Central memory CD8-positive, alpha-beta T cell (primary cell): ENCODE measurements around the gene SP2.

ENCODE experiments used
- ATAC-seq: fragments of 150-1000 bp; cut with Tn5 transposase; replicated peaks from 2 replicates; pipeline ENCODE4 v1.10.0; 2022; ENCODE audit warnings: mild to moderate bottlenecking, moderate FRiP score, moderate number of reproducible peaks; ENCODE audit not compliant: poor library complexity, severe bottlenecking; ENCODE audit errors: extremely low read depth
- DNase-seq, 2 donors: peaks; one replicate each; pipeline ENCODE4 v3.0.0; 2021; ENCODE audit warnings: low spot score in 2 of 2
- H3K27ac Mint-ChIP-seq: one replicate; pipeline ENCODE4 v1.8.0; 2022; ENCODE audit warnings: low read depth, mild to moderate bottlenecking, moderate library complexity, mixed read lengths
- H3K27me3 Mint-ChIP-seq: one replicate; pipeline ENCODE4 v1.8.0; 2022; ENCODE audit warnings: mixed read lengths
- H3K36me3 Mint-ChIP-seq: one replicate; pipeline ENCODE4 v1.8.0; 2022; ENCODE audit warnings: mild to moderate bottlenecking, moderate library complexity, mixed read lengths; ENCODE audit not compliant: insufficient read depth
- H3K4me1 Mint-ChIP-seq: one replicate; pipeline ENCODE4 v1.8.0; 2022; ENCODE audit warnings: mixed read lengths
- H3K4me3 Mint-ChIP-seq: one replicate; pipeline ENCODE4 v1.8.0; 2022; ENCODE audit warnings: mild to moderate bottlenecking, moderate library complexity, mixed read lengths
- H3K9me3 Mint-ChIP-seq: one replicate; pipeline ENCODE4 v1.8.0; 2022; ENCODE audit warnings: mixed read lengths

The SP2 gene

DNA sequence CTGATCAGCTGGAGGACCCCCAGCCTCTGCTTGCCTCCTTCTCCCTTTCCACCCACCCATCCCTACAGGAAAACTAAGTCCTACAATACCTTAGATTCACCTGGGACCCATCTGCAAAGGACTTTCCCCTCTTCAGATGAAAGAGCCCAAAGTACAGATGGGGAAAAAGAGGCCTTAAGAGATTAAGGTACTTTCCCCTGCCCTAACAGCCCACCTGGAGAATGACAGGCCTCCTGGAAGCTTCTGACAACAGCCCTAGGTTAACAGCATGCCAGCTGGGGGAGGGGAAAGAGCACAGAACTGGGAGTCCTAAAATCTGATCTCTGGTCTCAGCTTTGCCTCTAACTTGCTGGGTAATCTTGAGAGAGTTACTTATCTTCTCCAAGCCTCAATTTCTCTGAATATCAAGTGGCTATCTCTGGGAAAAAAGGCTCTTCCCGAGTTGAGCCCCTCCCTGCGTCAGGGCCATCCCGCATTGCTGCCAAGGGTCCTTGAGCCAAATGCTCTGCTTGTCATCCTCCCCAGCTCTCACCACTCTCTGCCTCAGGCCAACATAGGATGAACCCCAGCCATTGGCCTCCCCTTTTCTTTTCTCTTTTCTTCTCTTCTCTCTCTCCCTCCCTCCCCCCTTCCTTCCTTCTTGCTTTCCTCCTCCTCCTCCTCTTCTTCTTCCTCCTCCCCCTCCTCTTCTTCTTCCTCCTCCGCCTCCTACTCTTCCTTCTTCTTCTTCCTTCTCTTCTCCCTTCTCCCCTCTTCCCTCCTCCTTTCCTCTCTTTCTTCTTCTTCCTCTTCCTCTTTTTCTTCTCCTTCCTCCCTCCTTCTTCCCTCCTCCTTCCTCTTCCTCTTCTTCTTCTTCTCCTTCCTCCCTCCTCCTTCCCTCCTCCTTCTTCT, 22.6 kb upstream of the SP2 start:
- H3K36me3 Mint-ChIP-seq: no peaks in the 10 kb centered on the region
- H3K27ac Mint-ChIP-seq: no peak overlapping the region
- no peak overlapping the region for H3K4me3 Mint-ChIP-seq
- no peak for DNase-seq
- H3K9me3 Mint-ChIP-seq: no peaks in the 10 kb centered on the region
- ATAC-seq: no peak
- no peaks in the 10 kb centered on the region for H3K4me1 Mint-ChIP-seq
- H3K27me3 Mint-ChIP-seq: peaks cover 91% of the 10 kb centered on the region

- DNase-seq (no peak), ATAC-seq (no peak)
- H3K4me1 Mint-ChIP-seq: no peaks in the 10 kb centered on the region
- no peak overlapping the region for H3K27ac Mint-ChIP-seq
- H3K9me3 Mint-ChIP-seq: no peaks in the 10 kb centered on the region
- peaks cover 83% of the 10 kb centered on the region for H3K27me3 Mint-ChIP-seq
- no peaks in the 10 kb centered on the region for H3K36me3 Mint-ChIP-seq
- no peak overlapping the region for H3K4me3 Mint-ChIP-seq
Measured at GRCh38 chr17:47875011-47875985, 20.7 kb upstream of the SP2 start.

DNA sequence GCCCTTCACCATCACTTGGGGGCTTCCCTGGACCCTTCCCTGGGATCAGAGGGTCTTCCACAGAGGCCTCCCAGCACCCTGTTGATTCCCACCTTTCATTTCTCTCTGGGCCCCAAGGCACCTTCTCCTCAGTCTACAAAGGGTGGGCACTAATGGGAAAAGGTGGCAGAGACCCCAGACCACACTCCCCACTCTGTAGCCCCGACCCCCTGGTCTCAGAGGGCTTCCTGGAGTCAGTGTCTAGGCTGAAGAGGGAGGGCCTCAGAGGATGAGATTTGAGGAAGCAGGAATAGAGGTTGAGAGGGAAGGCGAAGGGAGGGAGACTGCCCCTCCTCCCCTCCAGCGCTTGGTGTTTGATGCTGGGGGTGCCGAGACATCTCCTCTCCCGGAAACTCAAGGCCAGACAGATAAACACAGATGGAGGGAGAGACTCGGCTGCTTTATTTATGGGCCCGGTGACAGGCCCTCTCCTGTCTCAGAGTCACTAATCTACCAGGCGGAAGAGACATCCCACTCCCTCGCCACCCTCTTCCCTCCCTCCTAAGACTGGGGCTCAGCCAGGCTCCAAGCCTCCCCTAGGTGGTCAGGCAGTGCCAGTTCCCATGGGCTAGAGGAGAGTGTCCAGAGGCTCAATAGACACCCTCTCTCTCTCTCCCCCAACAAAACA, 18.5 kb upstream of the SP2 start:
- no peaks in the 10 kb centered on the region for H3K9me3 Mint-ChIP-seq
- H3K4me1 Mint-ChIP-seq: no peaks in the 10 kb centered on the region
- H3K27ac Mint-ChIP-seq: no peak overlapping the region
- no peaks in the 10 kb centered on the region for H3K36me3 Mint-ChIP-seq
- ATAC-seq (no peak), DNase-seq (no peak)
- peaks cover 61% of the 10 kb centered on the region for H3K27me3 Mint-ChIP-seq
- H3K4me3 Mint-ChIP-seq: no peak overlapping the region

- H3K9me3 Mint-ChIP-seq: no peaks in the 10 kb centered on the region
- H3K27ac Mint-ChIP-seq: no peak overlapping the region
- H3K27me3 Mint-ChIP-seq: peaks cover 59% of the 10 kb centered on the region
- DNase-seq (no peak), ATAC-seq (no peak)
- peaks cover 3% of the 10 kb centered on the region for H3K4me1 Mint-ChIP-seq
- no peaks in the 10 kb centered on the region for H3K36me3 Mint-ChIP-seq
- H3K4me3 Mint-ChIP-seq: no peak overlapping the region
Measured at GRCh38 chr17:47878203-47879027, 17.6 kb upstream of the SP2 start.

- DNase-seq (no peak), ATAC-seq (no peak)
- Mint-ChIP-seq H3K9me3 (no peaks in the 10 kb centered on the region), H3K27ac (no peak overlapping the region), H3K4me1 (peaks cover 5% of the 10 kb centered on the region), H3K27me3 (peaks cover 59% of the 10 kb centered on the region), H3K36me3 (no peaks in the 10 kb centered on the region), H3K4me3 (no peak overlapping the region)
Measured at GRCh38 chr17:47879028-47879585, 16.9 kb upstream of the SP2 start.

DNA sequence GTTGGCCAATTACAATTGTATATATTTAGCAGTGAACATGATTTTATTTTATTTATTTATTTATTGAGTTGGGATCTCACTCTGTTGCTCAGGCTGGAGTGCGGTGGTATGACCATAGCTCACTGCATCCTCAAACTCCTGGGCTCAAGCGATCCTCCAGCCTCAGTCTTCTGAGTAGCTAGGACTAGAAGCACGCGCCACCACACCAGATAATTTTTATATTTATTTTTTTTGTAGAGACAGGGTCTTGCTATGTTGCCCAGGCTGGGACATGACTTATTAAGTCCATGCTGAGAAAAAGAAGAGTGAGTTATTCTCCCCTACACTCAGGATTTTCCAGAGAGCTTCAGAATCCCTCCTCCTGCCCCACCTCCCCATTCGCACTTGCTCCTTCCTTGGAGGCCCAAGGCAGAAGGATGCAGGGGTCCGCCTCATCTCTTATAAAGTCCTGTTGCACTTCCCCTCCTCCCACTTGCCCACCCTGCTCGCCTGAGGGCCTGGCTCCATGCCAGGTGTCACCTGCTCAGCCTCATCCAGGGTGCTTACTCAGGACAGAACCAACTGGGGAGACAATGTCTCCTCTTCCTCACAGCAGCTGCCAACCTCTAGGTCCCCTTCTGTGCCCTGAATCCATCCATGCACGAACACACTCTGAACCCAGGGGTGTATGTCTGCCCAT, 16.1 kb upstream of the SP2 start:
- DNase-seq (no peak), ATAC-seq (no peak)
- Mint-ChIP-seq H3K4me3 (no peak overlapping the region), H3K4me1 (peaks cover 5% of the 10 kb centered on the region), H3K27ac (no peak overlapping the region), H3K36me3 (no peaks in the 10 kb centered on the region), H3K27me3 (peaks cover 54% of the 10 kb centered on the region), H3K9me3 (no peaks in the 10 kb centered on the region)

DNA sequence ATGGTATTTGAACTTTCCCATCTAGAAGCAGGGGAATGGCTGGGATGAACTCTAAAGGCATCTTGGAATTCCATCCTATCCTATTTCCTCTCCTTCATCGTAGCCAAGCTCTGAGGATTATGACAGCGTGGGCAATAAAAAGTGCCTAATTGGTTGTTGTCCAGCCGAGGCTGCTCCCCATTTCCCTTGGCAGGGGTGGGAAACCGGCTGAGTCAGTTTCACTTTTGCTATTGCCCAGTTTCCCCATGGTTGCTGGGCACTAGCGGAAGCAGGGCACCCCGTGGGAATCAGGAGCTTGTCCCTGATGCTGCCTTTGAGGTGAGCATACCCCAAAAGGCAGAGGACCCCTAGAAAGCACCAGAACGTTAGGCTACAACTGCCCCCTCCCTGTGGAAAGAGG, 13.8 kb upstream of the SP2 start:
- Mint-ChIP-seq H3K4me3 (no peak overlapping the region), H3K4me1 (peaks cover 5% of the 10 kb centered on the region), H3K27me3 (peaks cover 39% of the 10 kb centered on the region), H3K27ac (no peak overlapping the region), H3K9me3 (no peaks in the 10 kb centered on the region), H3K36me3 (peaks cover 2% of the 10 kb centered on the region)
- ATAC-seq: no peak
- no peak for DNase-seq

GRCh38 chr17:47882695-47883588, 13.1 kb upstream of the SP2 start:
- peaks cover 32% of the 10 kb centered on the region for H3K27me3 Mint-ChIP-seq
- no peak overlapping the region for H3K4me3 Mint-ChIP-seq
- H3K27ac Mint-ChIP-seq: no peak overlapping the region
- no peak for ATAC-seq
- peaks cover 2% of the 10 kb centered on the region for H3K36me3 Mint-ChIP-seq
- no peak for DNase-seq
- H3K4me1 Mint-ChIP-seq: peaks cover 5% of the 10 kb centered on the region
- no peaks in the 10 kb centered on the region for H3K9me3 Mint-ChIP-seq

GRCh38 chr17:47883589-47884426, 12.2 kb upstream of the SP2 start:
- H3K9me3 Mint-ChIP-seq: no peaks in the 10 kb centered on the region
- no peak overlapping the region for H3K27ac Mint-ChIP-seq
- DNase-seq (no peak), ATAC-seq (no peak)
- H3K27me3 Mint-ChIP-seq: peaks cover 24% of the 10 kb centered on the region
- H3K36me3 Mint-ChIP-seq: peaks cover 2% of the 10 kb centered on the region
- H3K4me3 Mint-ChIP-seq: no peak overlapping the region
- H3K4me1 Mint-ChIP-seq: peaks cover 5% of the 10 kb centered on the region

GRCh38 chr17:47884427-47884740, 11.7 kb upstream of the SP2 start:
- no peak for DNase-seq
- Mint-ChIP-seq H3K27me3 (peaks cover 18% of the 10 kb centered on the region), H3K4me3 (no peak overlapping the region), H3K36me3 (peaks cover 2% of the 10 kb centered on the region), H3K27ac (no peak overlapping the region), H3K4me1 (peaks cover 5% of the 10 kb centered on the region), H3K9me3 (no peaks in the 10 kb centered on the region)
- no peak for ATAC-seq
